ENCODE data around the gene PSMD9. TPM values are rescaled to one million over a fixed set of nuclear protein-coding genes. Genes with fewer than 3 reads are reported as not detected.

The PSMD9 gene
- total and polyA plus RNA-seq, 2 experiments from 2014 or later: 106 to 114 TPM

- Histone ChIP-seq H3K9me2 (replicated peaks; ENCODE audit: insufficient read depth) (no peaks in the 10 kb centered on the region), H3K36me3 (replicated peaks; ENCODE audit: insufficient read depth, low read depth) (no peaks in the 10 kb centered on the region), H3K4me3 (no peak overlapping the region), H2AFZ (no peak overlapping the region), H3K79me2 (no peaks in the 10 kb centered on the region), H4K20me1 (ENCODE audit: insufficient read depth, poor library complexity, severe bottlenecking) (no peaks in the 10 kb centered on the region), H3K27me3 (no peaks in the 10 kb centered on the region), H3K9me3 (ENCODE audit: low read depth) (peaks cover 7% of the 10 kb centered on the region), H3K27ac (no peak overlapping the region), H3K4me1 (ENCODE audit: insufficient read depth) (no peaks in the 10 kb centered on the region), H3K4me2 (no peak overlapping the region)
- DNase-seq (ENCODE audit: low spot score): no peak
- whole genome bisulfite sequencing (ENCODE audit: low lambda C conversion rate, missing lambda C conversion rate): 79% methylated on average over 2 of the region's 2 CpGs
- no peak for TF ChIP-seq EZH2 (IDR thresholded peaks at IDR 0.05; ENCODE audit: borderline replicate concordance)
- TF ChIP-seq CTCF (IDR thresholded peaks at IDR 0.05; ENCODE audit: poor library complexity): no peak
- no peak for TF ChIP-seq EZH2phosphoT487 (IDR thresholded peaks at IDR 0.05; ENCODE audit: low read depth, severe bottlenecking, unreplicated experiment)
These were observed 59.4 kb downstream of the PSMD9 start for GRCh38 chr12:121947981-121948380.

- WGBS (ENCODE audit: low lambda C conversion rate, missing lambda C conversion rate): 60% methylated on average over 4 of the region's 4 CpGs
- Histone ChIP-seq H3K4me3 (no peak overlapping the region), H2AFZ (no peak overlapping the region), H3K27me3 (no peaks in the 10 kb centered on the region), H3K9me3 (ENCODE audit: low read depth) (peaks cover 7% of the 10 kb centered on the region), H3K4me1 (ENCODE audit: insufficient read depth) (peaks cover 4% of the 10 kb centered on the region), H3K9me2 (replicated peaks; ENCODE audit: insufficient read depth) (no peaks in the 10 kb centered on the region), H3K4me2 (no peak overlapping the region), H3K79me2 (no peaks in the 10 kb centered on the region), H4K20me1 (ENCODE audit: insufficient read depth, poor library complexity, severe bottlenecking) (no peaks in the 10 kb centered on the region), H3K36me3 (replicated peaks; ENCODE audit: insufficient read depth, low read depth) (no peaks in the 10 kb centered on the region), H3K27ac (peak overlapping the region; percentile 75)
- no peak for TF ChIP-seq EZH2 (IDR thresholded peaks at IDR 0.05; ENCODE audit: borderline replicate concordance)
- TF ChIP-seq EZH2phosphoT487 (IDR thresholded peaks at IDR 0.05; ENCODE audit: low read depth, severe bottlenecking, unreplicated experiment): no peak
- no peak for TF ChIP-seq CTCF (IDR thresholded peaks at IDR 0.05; ENCODE audit: poor library complexity)
- DNase-seq (ENCODE audit: low spot score): peak; percentile 62
These were observed 61.2 kb downstream of the PSMD9 start for GRCh38 chr12:121949648-121950397.

- Histone ChIP-seq H3K4me2 (no peak overlapping the region), H4K20me1 (ENCODE audit: insufficient read depth, poor library complexity, severe bottlenecking) (no peaks in the 10 kb centered on the region), H3K27ac (no peak overlapping the region), H2AFZ (no peak overlapping the region), H3K4me1 (ENCODE audit: insufficient read depth) (peaks cover 4% of the 10 kb centered on the region), H3K9me3 (ENCODE audit: low read depth) (no peaks in the 10 kb centered on the region), H3K4me3 (no peak overlapping the region), H3K79me2 (no peaks in the 10 kb centered on the region), H3K27me3 (no peaks in the 10 kb centered on the region), H3K9me2 (replicated peaks; ENCODE audit: insufficient read depth) (no peaks in the 10 kb centered on the region), H3K36me3 (replicated peaks; ENCODE audit: insufficient read depth, low read depth) (no peaks in the 10 kb centered on the region)
- no peak for DNase-seq (ENCODE audit: low spot score)
- TF ChIP-seq EZH2 (IDR thresholded peaks at IDR 0.05; ENCODE audit: borderline replicate concordance) (no peak), CTCF (IDR thresholded peaks at IDR 0.05; ENCODE audit: poor library complexity) (no peak), EZH2phosphoT487 (IDR thresholded peaks at IDR 0.05; ENCODE audit: low read depth, severe bottlenecking, unreplicated experiment) (no peak)
- 78% methylated on average over 4 of the region's 4 CpGs for WGBS (ENCODE audit: low lambda C conversion rate, missing lambda C conversion rate)
These were observed 64.6 kb downstream of the PSMD9 start for GRCh38 chr12:121953117-121953692.

Data from hepatocyte (in vitro differentiated cells).